HL-60 (cell line): ENCODE measurements around the gene PIP5K1A.

Source experiments
- CTCF ChIP-seq: IDR thresholded peaks from one replicate; pipeline ENCODE4 v1.5.1; 2011; ENCODE audit warnings: low read length, control low read depth, inconsistent platforms; ENCODE audit not compliant: insufficient read depth
- POLR2AphosphoS5 ChIP-seq: IDR thresholded peaks from 2 replicates; pipeline ENCODE4 v1.6.1; 2012; ENCODE audit warnings: low read depth
- REST ChIP-seq: IDR thresholded peaks from 2 replicates; pipeline ENCODE4 v1.6.1; 2012; ENCODE audit warnings: low read depth; ENCODE audit not compliant: insufficient replicate concordance

GRCh38 chr1:151251656-151252470 is 53.5 kb downstream of the PIP5K1A start:
- TF ChIP-seq CTCF (peak; percentile 92), REST (no peak), POLR2AphosphoS5 (no peak)
